ENCODE measurements around the gene PPM1M.
"Not testable (repeated sequence)": the region's sequence is repeated elsewhere in the genome, so short reads cannot be mapped to it uniquely, and the experiment has no call there.

The PPM1M gene

GRCh38 chr3:52279596-52279995, 34.0 kb downstream of the PPM1M start:
- DNase-seq, result no peak

- DNase-seq, result no peak
Measured at GRCh38 chr3:52280050-52280461, 34.5 kb downstream of the PPM1M start.

- no peak for DNase-seq
Measured at GRCh38 chr3:52281981-52282801, 36.6 kb downstream of the PPM1M start.

GRCh38 chr3:52283306-52283705, 37.7 kb downstream of the PPM1M start:
- no peak for DNase-seq

GRCh38 chr3:52284051-52284450, 38.5 kb downstream of the PPM1M start:
- DNase-seq, result not testable (repeated sequence)

GRCh38 chr3:52286777-52287110, 41.2 kb downstream of the PPM1M start:
- no peak for DNase-seq

GRCh38 chr3:52288674-52289073, 43.1 kb downstream of the PPM1M start:
- DNase-seq, result no peak

- DNase-seq, result no peak
Measured at GRCh38 chr3:52289338-52289746, 43.8 kb downstream of the PPM1M start.

GRCh38 chr3:52289747-52290595, 44.4 kb downstream of the PPM1M start:
- DNase-seq, result no peak

GRCh38 chr3:52290596-52291507, 45.3 kb downstream of the PPM1M start:
- DNase-seq, result no peak

GRCh38 chr3:52291508-52292181, 46.1 kb downstream of the PPM1M start:
- DNase-seq, result no peak

- no peak for DNase-seq
Measured at GRCh38 chr3:52292247-52293065, 46.9 kb downstream of the PPM1M start.

- no peak for DNase-seq
Measured at GRCh38 chr3:52293491-52294319, 48.1 kb downstream of the PPM1M start.

GRCh38 chr3:52294320-52295150, 49.0 kb downstream of the PPM1M start:
- DNase-seq, result no peak

GRCh38 chr3:52295671-52296208, 50.2 kb downstream of the PPM1M start:
- DNase-seq, result no peak

GRCh38 chr3:52297242-52298148, 51.9 kb downstream of the PPM1M start:
- DNase-seq, result no peak

- no peak for DNase-seq
Measured at GRCh38 chr3:52298149-52299098, 52.9 kb downstream of the PPM1M start.

Measured in GDM1 (cell line).